GM12878 (cell line): Measurements from ENCODE around the gene BCR. TPM values are rescaled to one million over a fixed set of nuclear protein-coding genes. Genes with fewer than 3 reads are reported as not detected.

ENCODE experiments used
- ATAC-seq: fragments of 200-7000 bp; cut with Tn5 transposase; 3 replicates; pipeline ENCODE4 v1.9.1; 2020; ENCODE audit warnings: mild to moderate bottlenecking, moderate library complexity
- BruUV-seq: library from RNA; stranded (reverse); fragments of 400-500 nt; replicated peaks from 2 replicates; lab custom pipeline; 2021; lab: Mats Ljungman, UMichigan
- CTCF ChIA-PET: fragments of 300-600 bp; sonication (Branson Sonifier 250); formaldehyde crosslinking; extraction: SDS; loops from one replicate; lab custom pipeline; 2021; ENCODE audit warnings: inconsistent platforms; lab: Yijun Ruan, JAX
- POLR2A ChIA-PET: fragments of 350-600 bp; formaldehyde crosslinking; extraction: SDS; loops from one replicate; lab custom pipeline; 2021; ENCODE audit warnings: inconsistent platforms; lab: Charles Lee
- RAD21 ChIA-PET: fragments of 300-600 bp; sonication (Branson Sonifier 250); formaldehyde crosslinking; loops from one replicate; lab custom pipeline; 2023; ENCODE audit warnings: antibody characterized with exemption; ENCODE audit not compliant: unreplicated experiment; lab: Charles Lee
- SMC1A ChIA-PET: fragments of 300-600 bp; sonication (Branson Sonifier 250); formaldehyde crosslinking; loops from one replicate; lab custom pipeline; 2023; ENCODE audit not compliant: unreplicated experiment, uncharacterized antibody; lab: Charles Lee
- DNase-seq: peaks from one replicate; pipeline ENCODE4 v3.0.0-alpha.2; 2011; ENCODE audit warnings: low read depth, low spot score
- FAIRE-seq: peaks from 3 replicates; lab custom pipeline; 2011; peaks lifted over from hg19 to GRCh38; lab: Jason Lieb, UNC
- H2AFZ ChIP-seq: 2 replicates; pipeline ENCODE4 v1.6.0; 2011; ENCODE audit warnings: low read depth, low read length, control low read depth; ENCODE audit not compliant: control insufficient read depth
- H3K27ac ChIP-seq: 2 replicates; pipeline ENCODE4 v1.5.1; 2011; ENCODE audit warnings: control low read depth; ENCODE audit not compliant: control insufficient read depth, insufficient read depth
- H3K27me3 ChIP-seq, 2 experiments: replicated peaks in 1 of 2; 2 replicates each; pipeline versions ENCODE4 v1.6.0 to v1.6.1; 2011; ENCODE audit warnings: low read length in 1 of 2; ENCODE audit not compliant: control insufficient read depth in 2 of 2, insufficient read depth in 2 of 2
- H3K36me3 ChIP-seq, 2 experiments: 2 replicates each; pipeline ENCODE4 v1.5.1; 2011; ENCODE audit warnings: low read length in 1 of 2; ENCODE audit not compliant: control insufficient read depth in 2 of 2, insufficient read depth in 2 of 2
- H3K4me1 ChIP-seq: 2 replicates; pipeline ENCODE4 v1.6.1; 2011; ENCODE audit warnings: mild to moderate bottlenecking, low read length, moderate library complexity, mixed read lengths; ENCODE audit not compliant: control insufficient read depth, insufficient read depth
- H3K4me2 ChIP-seq: 2 replicates; pipeline ENCODE4 v1.6.0; 2011; ENCODE audit warnings: control low read depth; ENCODE audit not compliant: control insufficient read depth, insufficient read depth
- H3K4me3 ChIP-seq: fragments of 200-600 bp; sonication (generic); 2 replicates; pipeline ENCODE4 v1.5.1; 2016
- H3K79me2 ChIP-seq: 2 replicates; pipeline ENCODE4 v1.6.0; 2011; ENCODE audit warnings: low read length; ENCODE audit not compliant: control insufficient read depth, insufficient read depth
- H3K9ac ChIP-seq: 2 replicates; pipeline ENCODE4 v1.8.0; 2011; ENCODE audit warnings: low read length, control low read depth, mixed read lengths; ENCODE audit not compliant: control insufficient read depth, insufficient read depth
- H3K9me3 ChIP-seq: replicated peaks from 3 replicates; pipeline ENCODE4 v1.5.1; 2011; ENCODE audit warnings: mild to moderate bottlenecking, low read length; ENCODE audit not compliant: control insufficient read depth, insufficient read depth
- H4K20me1 ChIP-seq: 2 replicates; pipeline ENCODE4 v1.6.0; 2011; ENCODE audit not compliant: control insufficient read depth, insufficient read depth
- KAT2A ChIP-seq: conservative IDR thresholded peaks from 2 replicates; pipeline ENCODE4 v1.6.1; 2011; ENCODE audit warnings: low read depth, low read length; ENCODE audit not compliant: control insufficient read depth
- NRF1 ChIP-seq: conservative IDR thresholded peaks from 2 replicates; pipeline ENCODE4 v1.6.1; 2011; ENCODE audit warnings: mild to moderate bottlenecking, low read depth, low read length, improper control_type of control experiment
- RFX5 ChIP-seq: IDR thresholded peaks from 2 replicates; pipeline ENCODE4 v1.6.1; 2011; ENCODE audit warnings: low read depth, low read length, improper control_type of control experiment
- STAT1 ChIP-seq: fragments of 450-650 bp; conservative IDR thresholded peaks from 2 replicates; pipeline ENCODE4 v1.6.1; 2014; ENCODE audit warnings: antibody characterized with exemption, mild to moderate bottlenecking
- ZNF207 ChIP-seq: fragments of 450-650 bp; IDR thresholded peaks from 2 replicates; pipeline ENCODE4 v1.6.1; 2014; ENCODE audit warnings: antibody characterized with exemption, mild to moderate bottlenecking, borderline replicate concordance
- ZNF217 ChIP-seq: fragments of 450-650 bp; IDR thresholded peaks from 2 replicates; pipeline ENCODE4 v1.6.1; 2017; ENCODE audit warnings: antibody characterized with exemption, mild to moderate bottlenecking
- ZNF274 ChIP-seq: IDR thresholded peaks from one replicate; pipeline ENCODE4 v1.8.0; 2011; ENCODE audit not compliant: insufficient read length, insufficient read depth
- ZNF622 ChIP-seq: fragments of 450-650 bp; IDR thresholded peaks from 2 replicates; pipeline ENCODE4 v1.6.1; 2017; ENCODE audit warnings: mild to moderate bottlenecking, inconsistent platforms
- WGBS: methylation state at CpG from one replicate; pipeline ENCODE4 v1.1.6; 2016; ENCODE audit warnings: low lambda C conversion rate; ENCODE audit not compliant: insufficient replicate concordance, insufficient coverage; ENCODE audit errors: missing lambda C conversion rate; 5-methylcytosine and 5-hydroxymethylcytosine counted together
- in situ Hi-C: fragments of 300-500 bp; cut with MboI; formaldehyde crosslinking; loops from 9 replicates; pipeline ENCODE4 v1.14.3; 2018; ENCODE audit warnings: mixed read lengths
- intact Hi-C: fragments of 100-400 bp; cut with micrococcal nuclease; formaldehyde crosslinking; loops from one replicate; pipeline ENCODE4 v1.14.2; 2022; ENCODE audit not compliant: unreplicated experiment
- polyA plus RNA-seq, 11 experiments: library from polyadenylated mRNA; depleted of rRNA in 4 of 11; unstranded in 6 of 11; stranded (reverse) in 5 of 11; fragments of >200 nt; fragmentation: Nextera tagmentation in 4 of 11; fragmentation: Illumina TruSeq in 1 of 11; extraction: Ambion mirVana in 4 of 11; extraction: Trizol in 1 of 11; gene quantifications; 1 replicate in 1 of 11; 2 replicates in 10 of 11; pipeline versions ENCODE4 v1.2.1 to v1.2.3, GENCODE V29; 2011 to 2016; ENCODE audit warnings: inconsistent platforms in 2 of 11, missing spikeins in 2 of 11, low read depth in 1 of 11
- total RNA-seq, 4 experiments: library from RNA; depleted of rRNA in 3 of 4; stranded (reverse); fragments of >200 nt in 3 of 4; fragmentation: Illumina TruSeq in 1 of 4; extraction: Trizol in 1 of 4; gene quantifications; 2 replicates each; pipeline versions ENCODE4 v1.2.1 to v1.2.3, GENCODE V29; 2013 to 2021
- TF ChIP-seq, protein P1 (sequence below): fragments of 450-650 bp; IDR thresholded peaks from 2 replicates; pipeline ENCODE4 v1.6.1; 2014; ENCODE audit warnings: mild to moderate bottlenecking
- TF ChIP-seq, protein P2 (sequence below): IDR thresholded peaks from 2 replicates; pipeline ENCODE4 v1.6.1; 2011; ENCODE audit warnings: mild to moderate bottlenecking, low read depth, low read length, moderate library complexity; ENCODE audit not compliant: insufficient replicate concordance

Gene BCR
- total and polyA plus RNA-seq, 10 of the 15 experiments (the other 5 are each of a cell fraction or from before 2014, with no cell fraction given): 1.7 to 64.7 (median 18.4) TPM

- TF ChIP-seq, protein P1, sequence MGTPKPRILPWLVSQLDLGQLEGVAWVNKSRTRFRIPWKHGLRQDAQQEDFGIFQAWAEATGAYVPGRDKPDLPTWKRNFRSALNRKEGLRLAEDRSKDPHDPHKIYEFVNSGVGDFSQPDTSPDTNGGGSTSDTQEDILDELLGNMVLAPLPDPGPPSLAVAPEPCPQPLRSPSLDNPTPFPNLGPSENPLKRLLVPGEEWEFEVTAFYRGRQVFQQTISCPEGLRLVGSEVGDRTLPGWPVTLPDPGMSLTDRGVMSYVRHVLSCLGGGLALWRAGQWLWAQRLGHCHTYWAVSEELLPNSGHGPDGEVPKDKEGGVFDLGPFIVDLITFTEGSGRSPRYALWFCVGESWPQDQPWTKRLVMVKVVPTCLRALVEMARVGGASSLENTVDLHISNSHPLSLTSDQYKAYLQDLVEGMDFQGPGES: no peak
Observed at GRCh38 chr22:23157560-23158515, 22.5 kb upstream of the BCR start (continued).

DNA sequence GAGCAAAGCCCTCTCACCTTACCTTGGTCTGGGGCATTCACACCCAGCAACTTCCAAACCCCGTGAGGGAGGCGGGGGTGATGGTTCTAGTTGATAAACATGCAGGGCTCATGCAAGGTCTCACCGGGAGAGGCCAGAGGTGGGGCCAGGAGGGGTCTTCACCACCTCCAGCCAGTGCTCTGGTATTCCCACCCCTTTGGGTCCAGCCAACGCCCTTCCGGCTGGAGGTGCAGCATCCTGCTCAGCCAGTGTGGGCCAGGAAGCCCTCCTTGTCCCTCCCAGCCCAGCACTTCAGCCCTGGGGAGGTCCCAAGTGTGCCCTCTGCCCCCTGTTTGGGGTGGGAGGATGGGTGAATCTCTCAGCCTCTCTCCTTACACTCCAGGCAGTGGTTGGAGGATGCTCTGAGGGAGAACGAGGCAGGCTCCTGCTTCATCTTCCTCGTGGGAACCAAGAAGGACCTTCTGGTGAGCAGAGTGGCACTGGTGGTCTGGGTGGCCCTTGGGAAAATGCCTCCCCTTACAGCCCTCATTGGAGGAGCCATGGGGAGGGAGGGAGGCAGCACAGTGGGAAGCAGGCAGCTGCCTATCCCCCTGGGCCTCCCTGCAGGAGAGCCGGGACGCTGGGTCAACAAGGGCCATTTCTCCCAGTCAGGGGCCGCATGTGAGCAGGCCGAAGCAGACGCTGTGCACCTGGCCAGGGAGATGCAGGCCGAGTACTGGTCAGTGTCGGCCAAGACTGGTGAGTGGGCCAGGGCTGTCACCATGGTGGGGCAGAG lies 21.6 kb upstream of the BCR start:
- Histone ChIP-seq H3K79me2 (no peaks in the 10 kb centered on the region), H3K4me1 (no peaks in the 10 kb centered on the region), H3K9me3 (no peaks in the 10 kb centered on the region), H3K4me3 (no peak overlapping the region), H3K36me3 (no peaks in the 10 kb centered on the region), H2AFZ (no peak overlapping the region), H4K20me1 (no peaks in the 10 kb centered on the region), H3K9ac (no peak overlapping the region), H3K27ac (no peak overlapping the region), H3K27me3 (no peaks in the 10 kb centered on the region), H3K4me2 (no peak overlapping the region)
- RAD21 ChIA-PET: no interaction called here
- ATAC-seq (no peak), FAIRE-seq (no peak), DNase-seq (no peak)
- TF ChIP-seq RFX5 (no peak), ZNF217 (no peak), STAT1 (no peak), ZNF274 (no peak), KAT2A (no peak), ZNF622 (no peak), ZNF207 (no peak), NRF1 (no peak)
- TF ChIP-seq, protein P2, sequence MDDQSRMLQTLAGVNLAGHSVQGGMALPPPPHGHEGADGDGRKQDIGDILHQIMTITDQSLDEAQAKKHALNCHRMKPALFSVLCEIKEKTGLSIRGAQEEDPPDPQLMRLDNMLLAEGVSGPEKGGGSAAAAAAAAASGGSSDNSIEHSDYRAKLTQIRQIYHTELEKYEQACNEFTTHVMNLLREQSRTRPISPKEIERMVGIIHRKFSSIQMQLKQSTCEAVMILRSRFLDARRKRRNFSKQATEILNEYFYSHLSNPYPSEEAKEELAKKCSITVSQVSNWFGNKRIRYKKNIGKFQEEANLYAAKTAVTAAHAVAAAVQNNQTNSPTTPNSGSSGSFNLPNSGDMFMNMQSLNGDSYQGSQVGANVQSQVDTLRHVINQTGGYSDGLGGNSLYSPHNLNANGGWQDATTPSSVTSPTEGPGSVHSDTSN: no peak
- POLR2A ChIA-PET: no interaction called here
- intact Hi-C loops: no loop called here
- SMC1A ChIA-PET: interaction anchor here (2.3 kb wide), 1 partner anchor 19 kb away, joined by 6 read pairs; no protein-coding TSS in a partner anchor
- WGBS: 69% methylated on average over 14 of the region's 14 CpGs
- no TSS peak for BruUV-seq
- CTCF ChIA-PET: interaction anchor here (1.0 to 2.7 kb wide), 3 partner anchors 12 to 123 kb away, joined by 3 to 10 read pairs (median 6); no protein-coding TSS in a partner anchor
- in situ Hi-C loops: no loop called here
